PC-3 (cell line): ENCODE data around the gene CHST9.

Experiments
- EZH2 ChIP-seq: fragments of 300-600 bp; sonication (generic); IDR thresholded peaks from one replicate; pipeline ENCODE4 v1.6.1; 2017; ENCODE audit warnings: antibody characterized with exemption, mild to moderate bottlenecking, low read length; ENCODE audit not compliant: unreplicated experiment
- EZH2phosphoT487 ChIP-seq: fragments of 300-600 bp; sonication (generic); IDR thresholded peaks from 2 replicates; pipeline ENCODE4 v1.6.1; 2018; ENCODE audit warnings: mild to moderate bottlenecking, antibody characterized with exemption, low read length, borderline replicate concordance
- TF ChIP-seq, protein P1 (sequence below): fragments of 300-600 bp; sonication (generic); conservative IDR thresholded peaks from 2 replicates; pipeline ENCODE4 v1.5.1; 2017; ENCODE audit warnings: antibody characterized with exemption, low read depth, mild to moderate bottlenecking, low read length

DNA sequence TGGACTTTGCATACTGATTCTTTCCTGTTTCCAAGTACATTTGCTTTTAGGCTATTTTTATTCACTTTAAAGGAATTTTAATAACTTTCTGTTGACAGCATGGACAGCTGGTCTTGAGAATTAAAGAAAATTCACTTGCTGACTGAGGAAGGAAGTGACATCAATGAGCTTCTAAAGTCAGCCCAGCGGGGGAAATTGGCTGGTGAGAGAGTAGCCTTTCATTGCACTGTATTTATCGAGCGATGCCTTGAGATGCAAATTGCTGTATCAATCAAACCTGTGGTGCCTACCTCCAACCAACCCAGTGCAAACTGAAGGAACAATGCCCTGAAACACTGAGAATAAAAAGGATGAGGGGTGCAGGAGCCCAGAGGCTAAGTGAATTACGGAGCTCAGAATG lies 228.2 kb downstream of the CHST9 start:
- TF ChIP-seq, protein P1, sequence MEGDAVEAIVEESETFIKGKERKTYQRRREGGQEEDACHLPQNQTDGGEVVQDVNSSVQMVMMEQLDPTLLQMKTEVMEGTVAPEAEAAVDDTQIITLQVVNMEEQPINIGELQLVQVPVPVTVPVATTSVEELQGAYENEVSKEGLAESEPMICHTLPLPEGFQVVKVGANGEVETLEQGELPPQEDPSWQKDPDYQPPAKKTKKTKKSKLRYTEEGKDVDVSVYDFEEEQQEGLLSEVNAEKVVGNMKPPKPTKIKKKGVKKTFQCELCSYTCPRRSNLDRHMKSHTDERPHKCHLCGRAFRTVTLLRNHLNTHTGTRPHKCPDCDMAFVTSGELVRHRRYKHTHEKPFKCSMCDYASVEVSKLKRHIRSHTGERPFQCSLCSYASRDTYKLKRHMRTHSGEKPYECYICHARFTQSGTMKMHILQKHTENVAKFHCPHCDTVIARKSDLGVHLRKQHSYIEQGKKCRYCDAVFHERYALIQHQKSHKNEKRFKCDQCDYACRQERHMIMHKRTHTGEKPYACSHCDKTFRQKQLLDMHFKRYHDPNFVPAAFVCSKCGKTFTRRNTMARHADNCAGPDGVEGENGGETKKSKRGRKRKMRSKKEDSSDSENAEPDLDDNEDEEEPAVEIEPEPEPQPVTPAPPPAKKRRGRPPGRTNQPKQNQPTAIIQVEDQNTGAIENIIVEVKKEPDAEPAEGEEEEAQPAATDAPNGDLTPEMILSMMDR: no peak
- TF ChIP-seq EZH2 (no peak), EZH2phosphoT487 (no peak)
